ENCODE measurements around the gene AKAP6.
A peak's percentile ranks its signal among the peaks of the same experiment; 100 is the strongest.

Gene AKAP6

DNA sequence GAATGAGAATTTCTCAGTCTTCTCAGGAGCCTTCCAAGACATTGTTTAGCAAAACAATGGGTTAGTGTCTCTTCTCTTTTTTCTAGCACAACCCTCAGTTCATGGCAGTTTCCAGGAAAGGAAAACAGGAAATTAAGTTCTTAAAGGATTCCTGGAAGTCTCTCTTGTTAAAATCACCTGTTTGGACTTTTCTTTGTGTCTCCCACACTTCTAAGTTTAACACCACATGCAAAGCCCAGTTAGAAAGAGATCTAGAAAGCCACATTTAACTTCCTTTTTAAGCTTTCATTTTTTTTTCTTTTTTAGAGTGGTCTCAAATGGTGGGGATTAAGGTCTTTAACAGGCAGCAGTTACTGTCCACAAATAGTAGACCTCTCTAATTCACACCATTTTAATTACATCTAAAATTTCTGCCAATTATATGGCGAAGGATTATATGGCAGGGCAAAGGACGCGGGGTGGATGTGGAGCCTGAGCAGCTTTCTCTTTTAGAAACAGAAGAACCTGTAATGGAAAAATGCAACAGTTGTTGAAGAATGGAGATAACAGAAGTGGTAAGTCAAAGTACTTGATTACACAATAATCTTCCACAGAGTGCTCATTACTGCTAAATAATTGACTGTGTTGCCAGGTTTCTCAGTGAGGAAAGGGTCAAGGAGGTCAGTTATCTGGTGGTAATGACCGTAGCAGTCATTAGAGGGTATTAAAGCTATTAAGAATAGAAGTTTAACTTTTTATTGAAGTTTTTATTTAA lies 298.6 kb downstream of the AKAP6 start:
- no peak for DNase-seq

DNA sequence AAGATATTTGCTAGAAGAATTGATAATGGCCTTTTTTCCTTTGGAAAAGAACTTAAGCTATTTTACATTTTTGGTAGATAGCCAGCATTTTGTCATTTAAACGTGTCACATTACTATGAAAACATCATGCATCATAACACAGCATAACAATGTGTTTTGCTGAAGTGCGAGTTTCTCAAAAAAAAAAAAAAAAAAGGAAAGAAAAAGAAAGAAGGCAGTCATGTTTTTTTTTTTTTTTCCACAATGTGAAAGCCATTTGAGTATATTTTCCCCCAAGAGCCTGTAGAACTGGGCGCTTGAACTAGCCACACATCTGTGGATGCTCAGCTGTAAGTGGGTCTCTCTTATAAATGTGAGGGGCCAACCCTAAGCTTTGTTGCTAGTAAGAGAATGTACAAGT lies 300.1 kb downstream of the AKAP6 start:
- peak; percentile 41 for DNase-seq

DNA sequence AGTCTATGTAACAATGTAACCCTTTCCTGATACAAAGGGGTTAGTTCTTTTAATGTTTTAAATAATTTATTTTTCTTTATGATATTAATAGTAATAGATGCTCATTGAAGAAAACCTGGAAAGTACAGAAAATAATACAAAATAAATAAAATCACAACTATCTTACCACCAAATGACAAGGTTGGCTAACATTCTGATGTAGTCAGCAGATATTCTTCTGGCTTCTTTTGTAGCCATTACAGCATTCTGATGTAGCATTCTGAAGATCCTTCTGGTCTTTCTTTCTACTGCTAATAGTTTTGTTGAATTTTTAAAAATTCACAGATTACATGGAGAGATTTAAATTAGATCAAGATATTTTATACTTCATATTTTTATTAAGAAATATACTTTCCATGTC lies 301.6 kb downstream of the AKAP6 start:
- DNase-seq, result no peak

DNA sequence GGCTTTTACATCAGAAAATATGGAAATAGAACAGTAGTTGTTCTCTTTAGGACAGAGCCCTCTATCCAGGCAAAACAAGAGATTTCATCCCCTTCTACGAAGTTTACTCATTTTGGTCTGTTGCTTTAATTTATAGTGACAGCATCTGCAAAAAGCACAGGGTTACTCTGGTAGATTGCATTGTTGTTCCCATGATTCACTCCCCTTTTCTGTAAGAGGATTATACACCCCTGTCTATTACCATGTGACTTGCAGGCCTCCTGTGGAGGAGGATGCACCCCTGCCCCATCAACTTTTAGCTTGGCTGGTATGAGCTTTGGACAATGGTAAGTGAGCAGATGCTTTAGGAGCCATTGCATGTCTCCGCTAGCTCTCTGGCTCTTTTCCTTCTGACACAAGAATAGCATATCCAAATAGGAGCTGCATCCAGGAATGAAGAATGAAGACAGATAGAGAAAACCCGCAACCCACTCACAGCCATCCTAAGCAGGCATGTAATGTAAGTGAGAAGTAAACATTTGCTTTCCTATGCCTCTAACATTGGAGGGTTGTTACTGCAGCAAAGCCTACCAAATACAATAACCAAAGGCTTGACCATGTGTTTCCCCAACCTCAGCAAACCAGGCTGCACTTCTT lies 304.2 kb downstream of the AKAP6 start:
- no peak for DNase-seq

DNA sequence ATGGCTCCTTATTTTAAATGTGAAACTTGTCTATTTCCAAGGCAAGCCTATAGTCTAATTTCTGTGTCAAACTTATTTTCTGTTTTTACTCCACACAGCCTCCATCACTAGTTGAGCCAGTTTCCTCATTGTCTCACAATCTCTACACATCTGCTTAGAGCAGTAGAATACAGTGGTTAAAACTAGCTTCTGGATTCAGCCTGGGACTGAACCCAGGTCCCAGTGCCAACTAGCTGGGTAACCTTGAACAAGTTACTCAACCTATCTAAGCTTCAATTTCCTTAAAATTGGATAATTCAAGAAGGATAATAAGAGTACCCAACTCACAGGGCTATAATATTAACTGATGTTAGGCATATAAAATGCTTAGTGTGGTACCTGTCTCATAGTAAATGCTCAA lies 304.8 kb downstream of the AKAP6 start:
- DNase-seq, result no peak

DNA sequence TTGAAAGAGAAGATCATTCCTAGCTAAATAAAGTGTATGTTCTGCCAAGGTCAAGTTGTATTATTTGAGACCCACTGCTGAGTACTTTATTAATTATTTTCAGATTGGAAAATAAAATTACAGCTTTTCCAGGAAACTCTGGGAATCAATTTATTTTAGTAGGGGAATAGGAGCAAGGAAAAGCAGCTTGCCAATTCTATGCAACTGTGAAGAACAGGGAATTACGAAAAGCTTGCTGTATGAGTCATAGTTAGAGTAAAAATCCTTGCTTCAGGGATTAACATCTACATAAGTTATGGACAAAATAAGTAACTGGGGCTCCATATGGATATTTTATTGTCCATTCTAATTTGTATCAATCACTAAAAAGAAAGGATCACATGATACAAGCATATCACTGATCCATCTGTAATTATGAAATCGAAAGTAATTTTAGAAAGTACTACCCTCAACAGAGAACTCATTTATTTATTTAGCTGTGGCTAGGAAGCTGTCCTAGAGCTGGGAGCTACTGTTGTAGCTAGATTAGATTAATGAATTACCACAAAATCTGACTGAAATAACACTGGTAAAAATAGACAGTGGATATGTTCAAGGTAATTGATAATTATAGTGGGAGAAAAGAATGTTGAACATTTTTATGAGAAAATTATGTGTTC lies 306.1 kb downstream of the AKAP6 start:
- DNase-seq, result peak; percentile 58

DNA sequence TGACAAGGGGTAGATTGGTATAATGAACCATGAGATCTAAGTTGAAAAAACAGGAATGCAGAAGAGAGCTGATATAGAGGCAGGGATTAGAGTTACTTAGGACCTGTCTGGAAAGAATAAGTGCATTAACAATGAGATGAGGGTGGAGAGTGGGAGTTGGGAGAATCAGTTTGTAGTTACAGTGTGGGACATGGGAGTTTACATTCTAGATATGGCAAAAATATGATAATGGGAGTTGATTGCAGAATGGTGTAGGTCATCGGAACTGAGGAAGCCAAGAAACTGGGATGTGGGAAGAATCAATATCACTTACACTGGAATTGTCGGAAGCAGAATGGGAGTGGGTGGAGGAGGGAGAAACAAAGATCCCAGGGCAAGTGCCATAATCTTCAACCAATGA lies 308.5 kb downstream of the AKAP6 start:
- DNase-seq, result no peak

DNA sequence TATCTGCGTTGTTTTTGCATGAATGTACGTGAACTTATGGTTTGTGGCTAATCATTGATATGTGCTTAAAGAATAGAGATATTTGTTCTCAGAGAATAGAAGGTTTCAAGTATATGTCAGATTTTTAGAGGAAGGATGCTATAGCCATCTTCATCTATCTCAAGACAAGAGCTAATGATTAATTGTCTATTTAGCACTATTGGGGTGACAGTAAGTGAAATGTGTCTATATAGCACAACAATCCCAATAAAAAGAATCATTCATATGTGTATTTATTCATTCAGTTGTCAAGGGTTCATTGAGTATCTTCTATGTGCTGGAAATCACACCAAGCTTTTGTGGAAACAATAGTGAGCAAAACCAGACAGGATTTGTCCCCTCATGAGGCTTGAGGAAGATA lies 310.1 kb downstream of the AKAP6 start:
- no peak for DNase-seq

DNA sequence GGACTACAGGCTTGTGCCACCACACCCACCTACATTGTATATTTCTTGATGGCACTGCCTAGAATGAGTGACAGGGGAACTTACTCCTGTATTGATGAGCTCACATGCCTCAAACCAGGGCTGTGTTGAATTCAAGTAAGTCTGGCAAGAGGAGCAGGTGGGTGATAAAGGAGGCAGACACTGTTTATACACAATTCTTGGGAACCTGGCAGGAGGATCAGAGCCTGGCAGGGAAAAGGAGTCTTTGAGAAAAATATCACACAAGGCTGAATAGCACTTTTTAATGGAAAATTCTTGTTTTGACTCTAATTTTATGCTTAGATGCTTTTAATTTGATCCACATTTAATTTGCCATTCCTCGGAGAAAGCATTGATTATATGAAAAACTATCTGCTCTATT lies 316.5 kb downstream of the AKAP6 start:
- no peak for DNase-seq

DNA sequence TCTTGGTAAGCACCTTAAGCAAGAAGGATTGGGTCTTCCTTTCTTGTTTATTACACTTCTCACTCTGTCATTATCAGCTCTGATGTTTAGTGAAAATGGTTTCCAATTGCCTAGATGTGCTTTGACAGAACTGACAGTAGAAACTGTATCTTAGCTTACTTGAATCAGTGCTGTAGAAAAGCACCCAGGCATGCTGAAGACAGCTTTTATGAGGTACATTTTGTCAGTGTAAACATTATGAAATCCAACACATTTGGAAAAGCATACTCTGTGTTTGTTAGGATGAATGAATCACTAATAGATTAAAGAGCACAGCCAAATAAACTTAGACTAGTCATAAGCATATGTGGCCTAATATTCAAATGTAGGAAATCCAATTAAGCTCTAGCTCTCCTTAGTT lies 319.3 kb downstream of the AKAP6 start:
- no peak for DNase-seq

DNA sequence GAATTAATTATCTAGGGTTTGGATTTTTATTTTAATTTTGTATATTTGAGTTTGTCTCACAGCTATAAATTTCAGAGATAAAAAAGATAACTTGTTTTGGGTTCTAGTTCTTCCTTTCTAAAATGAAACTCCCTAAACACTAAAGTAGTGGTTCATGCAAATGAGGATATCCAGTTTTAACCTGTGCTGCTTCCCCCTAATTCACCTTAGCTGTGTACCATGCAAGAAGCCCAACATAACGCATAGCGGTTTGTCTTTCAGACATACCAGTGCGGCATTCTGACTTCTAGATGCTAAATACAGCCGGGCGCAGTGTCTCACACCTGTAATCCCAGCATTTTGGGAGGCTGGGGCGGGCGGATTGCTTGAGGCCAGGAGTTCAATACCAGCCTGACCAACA lies 320.9 kb downstream of the AKAP6 start:
- DNase-seq, result no peak

DNA sequence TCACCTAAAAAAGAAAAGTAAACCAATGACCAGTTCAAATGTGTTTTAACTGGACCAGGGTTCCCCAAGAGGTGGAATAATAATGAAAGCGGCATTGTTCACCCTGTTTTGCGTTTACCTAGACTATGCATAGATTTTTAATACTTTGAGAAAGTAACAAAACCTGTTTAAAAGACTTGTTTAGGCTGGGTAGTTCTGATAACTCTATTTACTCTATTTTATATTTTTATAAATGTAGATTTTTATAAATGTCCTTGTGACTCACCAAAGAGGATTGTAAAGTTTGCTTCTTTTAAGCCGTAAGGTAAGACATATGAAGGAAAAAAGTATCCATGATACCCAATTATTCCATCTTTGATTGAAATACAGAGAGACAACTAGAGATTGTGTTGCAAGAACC lies 321.6 kb downstream of the AKAP6 start:
- no peak for DNase-seq

DNA sequence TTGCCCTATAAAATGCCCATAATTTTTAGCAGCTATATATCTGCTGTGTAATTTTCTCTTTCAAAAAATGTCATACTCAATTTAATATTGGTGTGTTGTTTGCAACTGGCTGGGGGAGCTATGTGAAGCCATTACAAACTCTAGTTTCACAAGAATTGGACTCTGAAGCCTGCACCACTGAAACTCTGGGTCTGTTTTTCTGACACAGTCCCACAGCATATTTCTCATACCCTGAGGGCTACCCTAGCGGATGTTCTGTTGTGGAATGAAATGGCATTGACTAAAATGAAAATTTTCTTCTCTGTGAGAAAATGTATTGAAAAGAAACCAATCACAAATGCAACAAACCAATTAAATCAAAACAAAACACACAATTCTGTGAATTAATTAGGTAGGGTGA lies 325.0 kb downstream of the AKAP6 start:
- DNase-seq, result no peak

DNA sequence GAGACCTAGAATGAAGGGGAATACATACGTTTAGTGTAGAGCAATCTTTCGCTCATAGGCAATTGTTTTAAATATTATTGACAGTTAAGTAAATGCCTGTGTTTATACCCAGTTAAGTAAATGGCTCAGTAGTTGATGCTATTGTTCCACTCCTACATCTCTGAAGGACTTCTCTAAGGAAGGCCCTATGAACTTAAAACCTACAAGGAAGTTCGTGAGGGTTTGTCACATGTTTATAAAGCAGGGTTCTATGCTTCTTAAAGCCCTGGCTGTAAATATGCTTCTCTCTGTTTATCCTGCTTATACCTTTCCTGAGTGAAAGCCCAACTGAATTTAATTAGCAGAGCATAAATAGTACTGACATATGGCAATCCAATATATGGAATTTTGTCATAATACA lies 327.5 kb downstream of the AKAP6 start:
- no peak for DNase-seq

DNA sequence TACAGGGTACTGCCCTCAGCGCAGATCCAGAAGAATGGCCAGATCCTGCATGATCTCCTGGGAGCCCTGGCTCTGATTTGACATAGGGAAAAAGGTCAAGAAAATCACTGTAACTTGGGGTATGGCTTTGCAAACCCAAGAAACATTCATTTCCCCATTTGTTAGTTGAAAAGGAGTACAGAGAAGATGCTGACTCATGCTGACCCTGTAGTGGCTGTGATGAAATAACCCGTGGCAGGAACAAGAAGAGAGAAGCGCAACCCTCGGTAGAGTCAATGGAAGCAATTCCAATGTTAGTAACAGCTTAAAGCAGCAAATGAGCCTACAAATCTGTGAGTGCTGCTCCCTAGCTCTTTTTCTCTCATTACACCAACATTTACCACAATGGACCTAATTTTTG lies 328.0 kb downstream of the AKAP6 start:
- DNase-seq, result peak; percentile 71

DNA sequence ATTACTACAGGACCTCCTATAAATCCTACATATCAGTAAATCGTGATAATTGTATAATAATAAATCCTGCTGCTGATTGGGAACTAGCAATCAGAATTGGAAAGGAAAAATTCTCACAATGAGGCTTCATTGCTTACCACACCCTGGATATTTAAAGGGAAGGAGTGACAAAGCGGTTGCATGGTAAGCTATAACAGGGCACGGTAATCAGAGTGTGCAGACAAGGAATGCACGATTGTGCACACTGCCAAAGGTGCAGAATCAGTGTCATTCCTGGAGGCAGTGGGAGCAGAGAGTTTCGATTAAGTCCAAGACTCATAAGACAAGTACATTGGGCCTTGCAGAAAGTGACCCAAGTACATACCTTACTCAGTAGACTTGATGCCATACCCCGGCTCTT lies 332.1 kb downstream of the AKAP6 start:
- DNase-seq, result no peak

DNA sequence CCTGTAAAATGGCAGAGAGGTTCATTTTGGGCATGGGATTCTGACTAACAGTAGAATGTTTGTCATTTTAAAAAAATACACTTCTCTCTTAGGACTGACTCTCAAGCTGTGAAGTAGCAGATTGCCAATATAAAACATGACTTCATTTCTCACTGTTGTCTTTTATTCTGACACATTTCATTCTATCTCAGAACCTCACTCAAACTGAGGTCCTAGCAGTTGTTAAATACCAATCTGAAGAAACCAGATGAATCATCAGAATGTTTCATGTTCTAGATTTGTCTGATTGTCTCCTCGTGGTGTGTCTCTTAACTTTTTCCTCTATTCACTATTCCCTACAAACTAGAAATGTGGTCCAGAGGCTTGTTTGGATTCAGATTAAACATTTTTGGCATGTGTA lies 333.1 kb downstream of the AKAP6 start:
- DNase-seq, result peak; percentile 84

DNA sequence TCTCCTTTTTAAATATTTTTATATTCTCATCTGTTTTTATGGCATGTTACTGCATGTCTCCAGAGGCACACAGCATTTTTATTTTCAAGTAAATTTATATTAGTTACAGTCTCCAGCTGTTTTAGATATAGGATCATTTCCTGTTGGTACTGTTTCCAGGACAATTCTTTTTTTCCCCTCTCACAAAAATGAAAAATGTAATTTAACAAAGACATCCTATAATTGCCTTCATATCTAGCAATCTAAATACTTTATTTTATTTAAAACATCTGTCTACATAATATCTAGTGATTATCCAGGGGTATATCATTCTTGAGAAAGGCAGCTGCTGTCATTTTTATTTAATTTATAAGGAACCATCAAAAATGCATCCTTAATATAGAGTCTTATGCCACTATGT lies 337.2 kb downstream of the AKAP6 start:
- DNase-seq, result peak; percentile 25

DNA sequence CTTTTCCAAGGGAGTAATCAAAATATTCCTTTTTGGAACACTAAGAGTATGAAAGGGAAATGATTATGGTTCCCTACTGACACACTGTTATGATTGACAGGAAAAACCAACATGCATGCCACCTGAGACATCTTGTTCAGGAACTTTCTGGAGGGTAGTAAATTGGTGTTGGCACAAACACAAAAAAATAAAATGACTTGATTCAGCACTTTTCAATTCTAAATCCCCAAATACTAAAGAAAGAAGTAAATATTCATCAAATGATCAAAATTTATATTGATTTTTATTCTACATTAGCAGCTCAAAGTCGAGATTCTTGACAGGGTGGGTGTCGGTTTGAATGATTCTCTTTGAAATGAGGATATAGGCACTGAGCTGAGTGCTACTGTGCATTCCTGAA lies 338.2 kb downstream of the AKAP6 start:
- no peak for DNase-seq

DNA sequence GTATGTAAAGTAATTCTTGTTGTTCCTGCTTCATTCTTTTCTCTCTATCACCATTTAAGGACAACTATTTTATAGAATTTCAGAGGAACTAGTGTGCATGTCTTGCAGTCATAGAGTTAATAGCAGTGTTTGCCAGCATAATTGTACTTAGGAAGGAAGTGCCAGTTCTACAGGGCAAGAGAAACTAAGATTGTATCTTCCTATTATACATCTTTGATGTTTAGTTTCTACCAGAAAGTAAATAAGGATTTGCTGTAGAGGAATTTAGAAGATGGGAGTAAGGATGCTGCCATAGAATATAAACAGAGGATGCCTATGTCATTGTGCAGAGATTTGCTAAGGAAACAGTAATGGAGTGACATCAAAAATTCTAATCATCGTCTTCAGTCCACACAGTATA lies 338.7 kb downstream of the AKAP6 start:
- no peak for DNase-seq

DNA sequence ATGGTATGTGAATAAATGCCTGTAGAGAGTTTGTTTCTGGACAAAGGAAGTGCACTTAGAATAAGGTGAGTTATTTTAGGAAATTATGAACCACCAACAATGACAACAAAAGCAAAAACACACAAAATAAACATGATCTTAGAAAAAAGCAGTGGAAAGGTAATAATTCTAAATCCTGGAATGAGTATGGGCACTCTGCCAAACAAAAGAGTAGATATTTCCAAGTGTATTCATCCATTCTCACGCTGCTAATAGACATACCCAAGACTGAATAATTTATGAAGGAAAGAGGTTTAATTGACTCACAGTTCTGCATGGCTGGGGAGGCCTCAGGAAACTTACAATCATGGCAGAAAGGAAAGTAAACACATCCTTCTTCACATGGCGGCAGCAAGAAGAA lies 340.3 kb downstream of the AKAP6 start:
- peak; percentile 28 for DNase-seq

DNA sequence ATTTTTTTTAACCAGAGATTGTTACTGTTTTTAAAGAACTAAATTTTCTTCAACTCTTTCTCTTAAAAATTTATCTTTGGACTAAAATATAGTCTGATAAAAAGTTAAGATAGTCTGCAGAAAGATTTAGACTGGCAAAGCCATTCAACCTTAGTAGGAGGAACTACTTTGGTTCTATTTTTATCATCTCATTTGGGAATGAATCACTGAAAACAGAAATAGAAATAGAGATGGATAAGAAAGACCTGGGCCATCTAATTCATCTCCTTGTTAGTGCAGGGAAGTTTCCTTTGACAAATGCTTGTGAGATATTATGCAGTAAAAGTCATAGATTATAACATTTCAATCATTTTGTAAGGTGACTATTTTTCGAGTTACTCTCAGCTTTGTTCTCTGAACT lies 346.3 kb downstream of the AKAP6 start:
- no peak for DNase-seq

DNA sequence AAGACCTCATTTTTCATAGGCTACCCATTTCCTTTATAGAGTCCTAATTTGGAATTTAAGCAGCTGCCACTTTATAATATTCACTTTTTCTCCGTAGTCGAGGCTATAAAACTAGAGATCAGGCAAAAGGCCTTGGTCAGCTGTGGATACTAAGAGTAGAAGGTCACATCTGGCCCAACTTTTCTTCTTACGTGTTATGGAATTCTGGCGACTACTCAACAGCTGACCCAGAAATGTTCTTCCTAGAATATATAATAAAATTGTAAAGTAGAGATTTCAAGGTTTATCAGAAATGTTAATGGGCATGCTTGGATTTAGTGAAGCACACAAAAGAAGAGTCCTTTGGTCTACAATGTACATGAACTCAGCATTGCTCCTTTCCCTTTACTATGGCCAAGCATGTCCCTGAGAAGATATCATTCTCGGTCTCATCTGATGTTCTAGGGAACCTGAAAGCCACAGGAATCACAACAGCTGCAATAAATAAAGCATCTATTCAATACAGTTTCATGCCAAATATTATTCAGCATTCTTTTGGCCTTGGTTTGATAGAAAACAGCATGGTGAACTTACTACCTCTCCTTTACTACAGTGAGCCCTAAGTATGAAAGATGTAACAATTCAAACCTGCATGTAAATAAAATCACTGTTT lies 348.2 kb downstream of the AKAP6 start:
- no peak for DNase-seq

DNA sequence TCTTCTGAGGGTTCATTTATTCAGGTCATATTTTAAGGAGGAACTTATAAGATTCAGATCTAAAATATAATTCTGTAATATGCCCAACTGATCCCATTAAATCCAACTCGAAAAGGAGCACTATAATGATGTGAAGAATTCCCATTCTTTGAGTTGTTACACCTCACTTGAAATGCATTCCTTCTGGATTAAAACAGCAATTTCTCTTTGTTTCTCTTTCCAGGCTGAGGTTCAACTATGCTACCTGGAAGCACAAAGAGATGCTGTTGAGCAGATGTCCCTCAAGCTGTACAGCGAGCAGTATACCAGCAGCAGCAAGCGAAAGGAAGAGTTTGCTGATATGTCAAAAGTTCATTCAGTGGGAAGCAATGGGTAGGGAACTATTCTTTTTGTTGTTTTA lies 349.0 kb downstream of the AKAP6 start:
- DNase-seq, result no peak

Measured in fibroblast of skin of back (primary cell).